SK-N-SH (cell line): ENCODE results near the gene FKBP2. TPM values are rescaled to one million over a fixed set of nuclear protein-coding genes. Genes with fewer than 3 reads are reported as not detected.

Experiments used
- CTCF ChIA-PET: fragments of 300-600, 350-600 bp; formaldehyde crosslinking; extraction: SDS; loops from one replicate; lab custom pipeline; 2021; lab: Yijun Ruan, JAX
- POLR2A ChIA-PET: fragments of 350-600 bp; sonication (Branson Sonifier 250); formaldehyde crosslinking; extraction: SDS; loops from one replicate; lab custom pipeline; 2020; ENCODE audit warnings: antibody characterized with exemption, inconsistent platforms; lab: Yijun Ruan, JAX
- DNase-seq: peaks from one replicate; pipeline ENCODE4 v3.0.0; 2012
- H2AFZ ChIP-seq: fragments of 200-600 bp; sonication (generic); 2 replicates; pipeline ENCODE4 v1.8.1; 2016; ENCODE audit warnings: antibody characterized with exemption, mild to moderate bottlenecking, low read depth
- H3F3A ChIP-seq: fragments of 200-600 bp; sonication (generic); replicated peaks from 2 replicates; pipeline ENCODE3; 2016; ENCODE audit warnings: antibody characterized with exemption, mild to moderate bottlenecking; ENCODE audit not compliant: insufficient read depth
- H3K27ac ChIP-seq, 2 experiments: fragments of 200-500 bp in 1 of 2; fragments of 200-600 bp in 1 of 2; sonication (Bioruptor generic) in 1 of 2; sonication (generic), shearing (Covaris generic) in 1 of 2; 2 replicates each; pipeline versions ENCODE4 v1.5.1 to v1.6.1; 2014 to 2016; ENCODE audit warnings: low read depth in 2 of 2, inconsistent platforms in 1 of 2, low read length in 1 of 2, mild to moderate bottlenecking in 1 of 2, mixed read lengths in 1 of 2
- H3K27me3 ChIP-seq: fragments of 200-600 bp; sonication (generic), shearing (Covaris generic); 2 replicates; pipeline ENCODE4 v1.6.1; 2016; ENCODE audit warnings: mixed run types; ENCODE audit not compliant: insufficient read depth
- H3K36me3 ChIP-seq, 2 experiments: fragments of 200-500 bp in 1 of 2; fragments of 200-600 bp in 1 of 2; sonication (Bioruptor generic) in 1 of 2; sonication (generic) in 1 of 2; replicated peaks in 1 of 2; 2 replicates each; pipeline versions ENCODE3 to v1.5.1; 2014 to 2016; ENCODE audit warnings: low read length in 1 of 2, mild to moderate bottlenecking in 1 of 2; ENCODE audit not compliant: insufficient read depth in 2 of 2, control insufficient read depth in 1 of 2
- H3K4me1 ChIP-seq, 2 experiments: fragments of 200-500 bp in 1 of 2; fragments of 200-600 bp in 1 of 2; sonication (Bioruptor generic) in 1 of 2; sonication (generic), shearing (Covaris generic) in 1 of 2; 2 replicates each; pipeline versions ENCODE4 v1.5.1 to v1.6.1; 2014 to 2016; ENCODE audit warnings: low read depth in 1 of 2, low read length in 1 of 2, mixed run types in 1 of 2; ENCODE audit not compliant: insufficient read depth in 2 of 2, control insufficient read depth in 1 of 2
- H3K4me2 ChIP-seq: fragments of 200-600 bp; sonication (generic), shearing (Covaris generic); 2 replicates; pipeline ENCODE4 v1.6.1; 2017; ENCODE audit warnings: mixed run types
- H3K4me3 ChIP-seq, 2 experiments: fragments of 200-500 bp in 1 of 2; fragments of 200-600 bp in 1 of 2; sonication (Bioruptor generic) in 1 of 2; sonication (generic), shearing (Covaris generic) in 1 of 2; 2 replicates each; pipeline versions ENCODE4 v1.5.1 to v1.8.1; 2014 to 2016; ENCODE audit warnings: low read depth in 2 of 2, inconsistent platforms in 1 of 2, low read length in 1 of 2, mild to moderate bottlenecking in 1 of 2, mixed read lengths in 1 of 2, moderate library complexity in 1 of 2
- H3K79me2 ChIP-seq: fragments of 200-600 bp; sonication (generic); 2 replicates; pipeline ENCODE4 v1.8.1; 2017; ENCODE audit warnings: mild to moderate bottlenecking; ENCODE audit not compliant: insufficient read depth
- H3K9ac ChIP-seq: fragments of 200-600 bp; sonication (generic); 2 replicates; pipeline ENCODE4 v1.6.1; 2017; ENCODE audit warnings: mixed run types
- H3K9me2 ChIP-seq: fragments of 200-600 bp; sonication (generic); 2 replicates; pipeline ENCODE4 v1.6.1; 2017; ENCODE audit warnings: mixed run types
- H3K9me3 ChIP-seq: fragments of 200-600 bp; sonication (generic); 2 replicates; pipeline ENCODE4 v1.6.1; 2017; ENCODE audit warnings: mixed run types, mild to moderate bottlenecking, moderate library complexity
- H4K20me1 ChIP-seq: fragments of 200-600 bp; sonication (generic); 2 replicates; pipeline ENCODE4 v1.6.1; 2017; ENCODE audit warnings: mild to moderate bottlenecking, mixed run types; ENCODE audit not compliant: insufficient read depth
- CHD2 ChIP-seq: fragments of 150-350 bp; IDR thresholded peaks from 2 replicates; pipeline ENCODE4 v1.6.1; 2018; ENCODE audit warnings: low read length; ENCODE audit not compliant: partially characterized antibody
- ELF1 ChIP-seq: IDR thresholded peaks from 2 replicates; pipeline ENCODE4 v1.4.0; 2012
- EP300 ChIP-seq, 2 experiments: IDR thresholded peaks; 2 replicates each; pipeline versions ENCODE4 v1.4.0 to v1.6.1; 2012; ENCODE audit warnings: borderline replicate concordance in 1 of 2, low read depth in 1 of 2, low read length in 1 of 2
- EZH2phosphoT487 ChIP-seq: fragments of 200-600 bp; sonication (generic); IDR thresholded peaks from 2 replicates; pipeline ENCODE4 v1.6.1; 2017; ENCODE audit warnings: low read depth, mixed run types, mild to moderate bottlenecking, antibody characterized with exemption, moderate library complexity, borderline replicate concordance
- FOSL2 ChIP-seq: IDR thresholded peaks from 2 replicates; pipeline ENCODE4 v1.4.0; 2012; ENCODE audit warnings: low read depth, mild to moderate bottlenecking, moderate library complexity, borderline replicate concordance
- FOXJ3 ChIP-seq: sonication (generic); formaldehyde crosslinking; IDR thresholded peaks from 2 replicates; pipeline ENCODE4 v1.5.1; 2020; ENCODE audit warnings: mild to moderate bottlenecking, missing genetic modification reagents
- FOXM1 ChIP-seq: IDR thresholded peaks from 2 replicates; pipeline ENCODE4 v1.4.0; 2012; ENCODE audit warnings: low read depth, mild to moderate bottlenecking
- JUND ChIP-seq: IDR thresholded peaks from 2 replicates; pipeline ENCODE4 v1.4.0; 2012
- NFIC ChIP-seq: IDR thresholded peaks from 2 replicates; pipeline ENCODE4 v1.4.0; 2012; ENCODE audit warnings: borderline replicate concordance
- POLR2AphosphoS5 ChIP-seq: IDR thresholded peaks from 2 replicates; pipeline ENCODE4 v1.6.1; 2012; ENCODE audit warnings: low read depth, low read length
- RAD21 ChIP-seq: IDR thresholded peaks from 2 replicates; pipeline ENCODE4 v1.6.1; 2012; ENCODE audit warnings: mild to moderate bottlenecking, low read length
- RCOR1 ChIP-seq: fragments of 150-350 bp; IDR thresholded peaks from 2 replicates; pipeline ENCODE4 v1.6.1; 2017; ENCODE audit warnings: antibody characterized with exemption, low read length
- RXRA ChIP-seq: IDR thresholded peaks from 2 replicates; pipeline ENCODE4 v1.4.0; 2012; ENCODE audit warnings: low read depth, mild to moderate bottlenecking, borderline replicate concordance
- SIN3A ChIP-seq: IDR thresholded peaks from 2 replicates; pipeline ENCODE4 v1.6.1; 2012; ENCODE audit warnings: low read depth, mild to moderate bottlenecking, low read length, moderate library complexity, borderline replicate concordance
- SMC3 ChIP-seq: IDR thresholded peaks from 2 replicates; pipeline ENCODE4 v1.6.1; 2012; ENCODE audit warnings: low read depth, low read length, improper control_type of control experiment
- TAF1 ChIP-seq: IDR thresholded peaks from 2 replicates; pipeline ENCODE4 v1.6.1; 2012; ENCODE audit warnings: low read depth, mild to moderate bottlenecking, low read length, moderate library complexity, borderline replicate concordance
- TEAD4 ChIP-seq: IDR thresholded peaks from 2 replicates; pipeline ENCODE4 v1.4.0; 2012; ENCODE audit warnings: mild to moderate bottlenecking, borderline replicate concordance; ENCODE audit not compliant: insufficient read depth
- YY1 ChIP-seq: IDR thresholded peaks from 2 replicates; pipeline ENCODE4 v1.4.0; 2012; ENCODE audit warnings: low read depth, mild to moderate bottlenecking
- WGBS: methylation state at CpG from one replicate; pipeline ENCODE4 v1.1.6; 2017; ENCODE audit warnings: low lambda C conversion rate; 5-methylcytosine and 5-hydroxymethylcytosine counted together
- polyA plus RNA-seq, 3 experiments: library from polyadenylated mRNA; depleted of rRNA; stranded (reverse); fragments of >200 nt; gene quantifications; 2 replicates each; pipeline ENCODE4 v1.2.3, GENCODE V29; 2012
- TF ChIP-seq, protein P1 (sequence below): IDR thresholded peaks from 2 replicates; pipeline ENCODE4 v1.6.1; 2012; ENCODE audit warnings: mild to moderate bottlenecking, low read depth, low read length, moderate library complexity
- TF ChIP-seq, protein P2 (sequence below): IDR thresholded peaks from 2 replicates; pipeline ENCODE4 v1.4.0; 2012; ENCODE audit warnings: low read depth, borderline replicate concordance
- TF ChIP-seq, protein P3 (sequence below): fragments of 150-350 bp; IDR thresholded peaks from 2 replicates; pipeline ENCODE4 v1.6.1; 2017; ENCODE audit warnings: antibody characterized with exemption, low read length, low read depth, borderline replicate concordance
- TF ChIP-seq, protein P4 (sequence below): IDR thresholded peaks from 2 replicates; pipeline ENCODE4 v1.4.0; 2012; ENCODE audit warnings: low read depth
- TF ChIP-seq, protein P5 (sequence below): fragments of 200-600 bp; sonication (generic); IDR thresholded peaks from 2 replicates; pipeline ENCODE4 v1.6.1; 2017; ENCODE audit warnings: antibody characterized with exemption, mild to moderate bottlenecking, moderate library complexity

FKBP2 gene
- polyA plus RNA-seq, 1 of the 3 experiments (the other 2 are of a cell fraction) = 127 TPM

DNA sequence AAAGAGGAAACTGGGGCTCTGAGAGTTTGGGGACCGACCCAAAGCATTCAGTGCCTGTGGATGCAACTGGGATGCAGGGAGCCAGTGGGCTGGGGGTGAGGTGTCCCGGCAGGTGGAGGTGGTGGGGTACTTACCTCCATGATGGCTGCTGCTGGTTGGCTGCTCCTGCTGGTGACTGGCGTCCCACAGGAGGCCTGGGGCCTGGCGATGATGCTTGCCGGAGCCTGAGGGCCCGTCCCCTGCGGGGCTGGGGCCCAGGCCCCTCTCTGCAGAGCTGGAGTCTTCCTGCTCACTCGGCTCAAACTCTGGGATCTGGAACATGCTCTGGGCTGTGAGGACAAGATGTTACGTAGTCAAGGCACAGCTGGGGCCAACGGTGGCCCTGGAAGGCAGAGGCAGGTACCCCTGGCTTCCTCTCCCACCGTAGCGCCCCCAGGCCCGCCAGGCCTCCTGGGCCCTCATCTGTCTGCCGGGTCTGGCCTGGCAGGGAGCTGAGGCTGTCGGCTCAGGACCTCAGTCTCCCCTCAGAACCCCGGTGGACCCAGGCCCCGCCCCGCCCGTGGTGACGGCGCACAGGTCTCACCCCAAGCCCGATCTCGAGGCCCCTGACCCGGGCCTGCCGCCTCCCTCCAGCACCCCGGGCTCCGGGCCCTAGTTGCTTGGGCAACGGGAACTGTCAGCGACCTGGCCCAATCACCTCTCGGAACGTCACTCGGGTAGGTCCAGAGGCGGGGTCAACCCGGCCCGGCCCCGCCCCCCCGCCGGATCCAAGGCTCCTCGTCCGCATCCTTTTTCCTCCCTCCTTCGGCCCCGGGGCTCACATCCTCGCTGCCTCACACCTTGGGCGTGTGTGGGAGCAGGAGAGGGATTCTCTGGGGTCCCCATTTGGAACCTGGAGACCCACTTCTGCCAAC is 43.4 kb downstream of the FKBP2 start, which contains the start of gene BAD:
Gene BAD (minus strand): TSS at position 618 of the 914 bp plus-strand sequence. CDS start 297 bp downstream, at position 321.
- peaks cover 9% of the 10 kb centered on the region for H3F3A ChIP-seq
- ChIA-PET POLR2A (interaction anchor here (0.5 to 3.2 kb wide), 9 partner anchors 8 to 104 kb away, joined by 3 to 33 read pairs (median 3); partner anchors contain the start of genes ESRRA, PRDX5 and TRMT112), CTCF (interaction anchor here (1.6 to 12.2 kb wide), 5 partner anchors 13 to 33 kb away, joined by 5 to 196 read pairs (median 17); partner anchors contain the start of genes CATSPERZ, ESRRA and PLCB3)
- H3K27ac ChIP-seq = peak within 1 kb of the TSS; percentile 87 to 96
- H3K79me2 ChIP-seq = peaks cover 28% of the 10 kb centered on the region
- H3K27me3 ChIP-seq = no peaks in the 10 kb centered on the region
- peak within 1 kb of the TSS; percentile 83 for H2AFZ ChIP-seq
- H3K4me1 ChIP-seq = peaks cover 8 to 21% of the 10 kb centered on the region in 2 experiments; a peak in 2 of 4 replicates
- H3K4me2 ChIP-seq = peak within 1 kb of the TSS; percentile 100
- H3K9ac ChIP-seq = peak within 1 kb of the TSS; percentile 89
- 7% methylated on average over 10 of the region's 44 CpGs for WGBS
- DNase-seq = peak; percentile 99
- peaks cover 0 to 6% of the 10 kb centered on the region in 2 experiments for H3K36me3 ChIP-seq
- no peaks in the 10 kb centered on the region for H3K9me2 ChIP-seq
- H4K20me1 ChIP-seq = no peaks in the 10 kb centered on the region
- peak within 1 kb of the TSS; percentile 60 to 95 for H3K4me3 ChIP-seq
- no peaks in the 10 kb centered on the region for H3K9me3 ChIP-seq
- TF ChIP-seq FOXM1 = no peak
- no peak for TF ChIP-seq TEAD4
- TF ChIP-seq SIN3A = peak; percentile 66; the same call in 1 of the 2 replicates
- TF ChIP-seq EZH2phosphoT487 = no peak
- TF ChIP-seq ELF1 = peak; percentile 7; the same call in 1 of the 2 replicates
- TF ChIP-seq POLR2AphosphoS5 = peak; percentile 68
- TF ChIP-seq, protein P1, sequence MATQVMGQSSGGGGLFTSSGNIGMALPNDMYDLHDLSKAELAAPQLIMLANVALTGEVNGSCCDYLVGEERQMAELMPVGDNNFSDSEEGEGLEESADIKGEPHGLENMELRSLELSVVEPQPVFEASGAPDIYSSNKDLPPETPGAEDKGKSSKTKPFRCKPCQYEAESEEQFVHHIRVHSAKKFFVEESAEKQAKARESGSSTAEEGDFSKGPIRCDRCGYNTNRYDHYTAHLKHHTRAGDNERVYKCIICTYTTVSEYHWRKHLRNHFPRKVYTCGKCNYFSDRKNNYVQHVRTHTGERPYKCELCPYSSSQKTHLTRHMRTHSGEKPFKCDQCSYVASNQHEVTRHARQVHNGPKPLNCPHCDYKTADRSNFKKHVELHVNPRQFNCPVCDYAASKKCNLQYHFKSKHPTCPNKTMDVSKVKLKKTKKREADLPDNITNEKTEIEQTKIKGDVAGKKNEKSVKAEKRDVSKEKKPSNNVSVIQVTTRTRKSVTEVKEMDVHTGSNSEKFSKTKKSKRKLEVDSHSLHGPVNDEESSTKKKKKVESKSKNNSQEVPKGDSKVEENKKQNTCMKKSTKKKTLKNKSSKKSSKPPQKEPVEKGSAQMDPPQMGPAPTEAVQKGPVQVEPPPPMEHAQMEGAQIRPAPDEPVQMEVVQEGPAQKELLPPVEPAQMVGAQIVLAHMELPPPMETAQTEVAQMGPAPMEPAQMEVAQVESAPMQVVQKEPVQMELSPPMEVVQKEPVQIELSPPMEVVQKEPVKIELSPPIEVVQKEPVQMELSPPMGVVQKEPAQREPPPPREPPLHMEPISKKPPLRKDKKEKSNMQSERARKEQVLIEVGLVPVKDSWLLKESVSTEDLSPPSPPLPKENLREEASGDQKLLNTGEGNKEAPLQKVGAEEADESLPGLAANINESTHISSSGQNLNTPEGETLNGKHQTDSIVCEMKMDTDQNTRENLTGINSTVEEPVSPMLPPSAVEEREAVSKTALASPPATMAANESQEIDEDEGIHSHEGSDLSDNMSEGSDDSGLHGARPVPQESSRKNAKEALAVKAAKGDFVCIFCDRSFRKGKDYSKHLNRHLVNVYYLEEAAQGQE = no peak
- 0 out of 2 replicates have a peak, but pooled peaks have one; percentile 9 for TF ChIP-seq TAF1
- TF ChIP-seq, protein P2, sequence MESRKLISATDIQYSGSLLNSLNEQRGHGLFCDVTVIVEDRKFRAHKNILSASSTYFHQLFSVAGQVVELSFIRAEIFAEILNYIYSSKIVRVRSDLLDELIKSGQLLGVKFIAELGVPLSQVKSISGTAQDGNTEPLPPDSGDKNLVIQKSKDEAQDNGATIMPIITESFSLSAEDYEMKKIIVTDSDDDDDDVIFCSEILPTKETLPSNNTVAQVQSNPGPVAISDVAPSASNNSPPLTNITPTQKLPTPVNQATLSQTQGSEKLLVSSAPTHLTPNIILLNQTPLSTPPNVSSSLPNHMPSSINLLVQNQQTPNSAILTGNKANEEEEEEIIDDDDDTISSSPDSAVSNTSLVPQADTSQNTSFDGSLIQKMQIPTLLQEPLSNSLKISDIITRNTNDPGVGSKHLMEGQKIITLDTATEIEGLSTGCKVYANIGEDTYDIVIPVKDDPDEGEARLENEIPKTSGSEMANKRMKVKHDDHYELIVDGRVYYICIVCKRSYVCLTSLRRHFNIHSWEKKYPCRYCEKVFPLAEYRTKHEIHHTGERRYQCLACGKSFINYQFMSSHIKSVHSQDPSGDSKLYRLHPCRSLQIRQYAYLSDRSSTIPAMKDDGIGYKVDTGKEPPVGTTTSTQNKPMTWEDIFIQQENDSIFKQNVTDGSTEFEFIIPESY = no peak
- TF ChIP-seq SMC3 = no peak
- TF ChIP-seq, protein P3, sequence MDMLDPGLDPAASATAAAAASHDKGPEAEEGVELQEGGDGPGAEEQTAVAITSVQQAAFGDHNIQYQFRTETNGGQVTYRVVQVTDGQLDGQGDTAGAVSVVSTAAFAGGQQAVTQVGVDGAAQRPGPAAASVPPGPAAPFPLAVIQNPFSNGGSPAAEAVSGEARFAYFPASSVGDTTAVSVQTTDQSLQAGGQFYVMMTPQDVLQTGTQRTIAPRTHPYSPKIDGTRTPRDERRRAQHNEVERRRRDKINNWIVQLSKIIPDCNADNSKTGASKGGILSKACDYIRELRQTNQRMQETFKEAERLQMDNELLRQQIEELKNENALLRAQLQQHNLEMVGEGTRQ = no peak
- no peak for TF ChIP-seq EP300 (IDR thresholded peaks at IDR 0.05; ENCODE audit: borderline replicate concordance in 1 of 2, low read depth in 1 of 2, low read length in 1 of 2)
- TF ChIP-seq CHD2 = no peak
- TF ChIP-seq NFIC = no peak
- no peak for TF ChIP-seq JUND
- TF ChIP-seq, protein P4, sequence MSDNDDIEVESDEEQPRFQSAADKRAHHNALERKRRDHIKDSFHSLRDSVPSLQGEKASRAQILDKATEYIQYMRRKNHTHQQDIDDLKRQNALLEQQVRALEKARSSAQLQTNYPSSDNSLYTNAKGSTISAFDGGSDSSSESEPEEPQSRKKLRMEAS = no peak
- TF ChIP-seq FOXJ3 = 0 out of 2 replicates have a peak, but pooled peaks have one; percentile 5
- no peak for TF ChIP-seq RXRA
- no peak for TF ChIP-seq FOSL2
- TF ChIP-seq RAD21 = no peak
- TF ChIP-seq, protein P5, sequence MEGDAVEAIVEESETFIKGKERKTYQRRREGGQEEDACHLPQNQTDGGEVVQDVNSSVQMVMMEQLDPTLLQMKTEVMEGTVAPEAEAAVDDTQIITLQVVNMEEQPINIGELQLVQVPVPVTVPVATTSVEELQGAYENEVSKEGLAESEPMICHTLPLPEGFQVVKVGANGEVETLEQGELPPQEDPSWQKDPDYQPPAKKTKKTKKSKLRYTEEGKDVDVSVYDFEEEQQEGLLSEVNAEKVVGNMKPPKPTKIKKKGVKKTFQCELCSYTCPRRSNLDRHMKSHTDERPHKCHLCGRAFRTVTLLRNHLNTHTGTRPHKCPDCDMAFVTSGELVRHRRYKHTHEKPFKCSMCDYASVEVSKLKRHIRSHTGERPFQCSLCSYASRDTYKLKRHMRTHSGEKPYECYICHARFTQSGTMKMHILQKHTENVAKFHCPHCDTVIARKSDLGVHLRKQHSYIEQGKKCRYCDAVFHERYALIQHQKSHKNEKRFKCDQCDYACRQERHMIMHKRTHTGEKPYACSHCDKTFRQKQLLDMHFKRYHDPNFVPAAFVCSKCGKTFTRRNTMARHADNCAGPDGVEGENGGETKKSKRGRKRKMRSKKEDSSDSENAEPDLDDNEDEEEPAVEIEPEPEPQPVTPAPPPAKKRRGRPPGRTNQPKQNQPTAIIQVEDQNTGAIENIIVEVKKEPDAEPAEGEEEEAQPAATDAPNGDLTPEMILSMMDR = no peak
- TF ChIP-seq YY1 = 0 out of 2 replicates have a peak, but pooled peaks have one; percentile 23
- no peak for TF ChIP-seq RCOR1
